ENCODE results near the gene TAF15. TPM values are rescaled to one million over a fixed set of nuclear protein-coding genes. Genes with fewer than 3 reads are reported as not detected.

TAF15 gene
- total RNA-seq, 2 donors from 2014 or later = 35.7 to 91.1 TPM

- Histone ChIP-seq H3K36me3 (no peaks in the 10 kb centered on the region), H3K9me3 (no peaks in the 10 kb centered on the region), H3K4me3 (no peak overlapping the region), H3K4me1 (ENCODE audit: control insufficient read depth in 1 of 2, low read depth in 2 of 2) (peaks cover 5 to 8% of the 10 kb centered on the region in 2 donors), H3K27me3 (replicated peaks; ENCODE audit: insufficient read depth) (no peaks in the 10 kb centered on the region), H3K27ac (no peak overlapping the region)
- TF ChIP-seq CTCF (IDR thresholded peaks at IDR 0.05) = no peak
- ATAC-seq (ENCODE audit: insufficient number of reproducible peaks, low FRiP score, low read depth) = no peak
- DNase-seq (ENCODE audit: low spot score) = no peak
Measured at GRCh38 chr17:35870906-35871819, 61.9 kb downstream of the TAF15 start.

GRCh38 chr17:35872196-35872980, 63.1 kb downstream of the TAF15 start:
- Histone ChIP-seq H3K27ac (no peak overlapping the region), H3K36me3 (no peaks in the 10 kb centered on the region), H3K27me3 (replicated peaks; ENCODE audit: insufficient read depth) (no peaks in the 10 kb centered on the region), H3K4me3 (no peak overlapping the region), H3K4me1 (ENCODE audit: control insufficient read depth in 1 of 2, low read depth in 2 of 2) (no peaks in the 10 kb centered on the region), H3K9me3 (no peaks in the 10 kb centered on the region)
- DNase-seq (ENCODE audit: low spot score) = no peak
- no peak for TF ChIP-seq CTCF (IDR thresholded peaks at IDR 0.05)
- ATAC-seq (ENCODE audit: insufficient number of reproducible peaks, low FRiP score, low read depth) = no peak

DNA sequence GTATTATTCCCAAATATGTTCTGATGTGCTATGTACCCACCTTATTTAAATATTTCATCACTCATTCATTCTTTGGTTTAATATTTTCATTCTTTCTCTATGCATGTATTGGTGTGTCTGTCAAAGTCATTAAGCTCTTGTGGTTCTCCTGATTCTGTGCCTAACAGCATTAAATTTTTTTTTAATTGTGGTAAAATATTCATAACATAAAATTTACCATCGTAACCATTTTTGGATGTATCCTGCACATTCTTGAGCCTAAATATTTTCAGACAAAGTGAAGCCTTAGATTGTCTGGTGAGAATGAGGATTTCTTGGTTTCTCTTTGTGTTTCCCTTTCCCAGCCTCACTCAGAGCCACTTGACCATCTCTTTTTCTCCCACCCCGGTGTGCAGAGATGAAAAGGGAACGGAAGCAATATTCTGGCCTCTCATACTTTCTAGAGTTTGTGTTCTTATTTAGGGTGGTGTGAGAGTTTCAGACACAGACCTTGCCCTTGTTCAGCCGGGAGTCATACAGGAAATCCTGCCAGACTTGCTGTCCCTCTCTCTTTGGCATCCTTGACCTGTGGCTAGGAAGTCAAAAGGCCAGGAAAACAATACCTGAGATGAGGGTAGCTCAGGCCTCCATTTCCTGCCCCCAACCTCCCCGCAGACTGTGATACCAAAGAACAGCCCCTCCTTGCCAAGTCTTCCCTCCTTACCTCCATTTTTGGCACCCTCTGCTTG, 66.0 kb downstream of the TAF15 start:
- Histone ChIP-seq H3K27me3 (replicated peaks; ENCODE audit: insufficient read depth) (no peaks in the 10 kb centered on the region), H3K36me3 (no peaks in the 10 kb centered on the region), H3K4me1 (ENCODE audit: control insufficient read depth in 1 of 2, low read depth in 2 of 2) (no peaks in the 10 kb centered on the region), H3K27ac (no peak overlapping the region), H3K9me3 (no peaks in the 10 kb centered on the region), H3K4me3 (no peak overlapping the region)
- ATAC-seq (ENCODE audit: insufficient number of reproducible peaks, low FRiP score, low read depth) (no peak), DNase-seq (ENCODE audit: low spot score) (no peak)
- no peak for TF ChIP-seq CTCF (IDR thresholded peaks at IDR 0.05)

- no peak overlapping the region for H3K4me3 ChIP-seq
- H3K9me3 ChIP-seq = no peaks in the 10 kb centered on the region
- ATAC-seq (ENCODE audit: insufficient number of reproducible peaks, low FRiP score, low read depth) = no peak
- no peak for DNase-seq (ENCODE audit: low spot score)
- no peaks in the 10 kb centered on the region for H3K36me3 ChIP-seq
- TF ChIP-seq CTCF (IDR thresholded peaks at IDR 0.05) = no peak
- H3K27me3 ChIP-seq (replicated peaks; ENCODE audit: insufficient read depth) = no peaks in the 10 kb centered on the region
- H3K4me1 ChIP-seq (ENCODE audit: control insufficient read depth in 1 of 2, low read depth in 2 of 2) = no peaks in the 10 kb centered on the region
- no peak overlapping the region for H3K27ac ChIP-seq
Measured at GRCh38 chr17:35875800-35876139, 66.5 kb downstream of the TAF15 start.

DNA sequence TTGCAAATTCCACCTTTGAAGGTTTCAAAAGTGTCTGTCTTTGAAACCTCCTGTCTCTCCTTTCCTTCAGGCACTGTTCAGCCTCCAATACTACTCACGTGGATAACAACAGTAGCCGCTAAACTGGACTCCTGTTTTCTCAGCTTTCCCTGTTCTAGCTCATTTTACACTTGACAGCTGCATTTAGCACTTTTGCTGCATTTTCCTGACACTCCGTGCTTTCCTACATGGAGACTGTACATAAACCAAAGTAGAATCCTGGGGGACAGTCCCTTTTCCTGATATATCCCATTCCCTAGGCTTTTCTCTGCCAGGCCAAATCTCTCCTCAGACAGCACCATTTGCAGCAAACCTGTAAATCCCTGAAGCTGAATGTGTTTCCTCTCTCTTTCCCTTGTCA, 67.2 kb downstream of the TAF15 start:
- TF ChIP-seq CTCF (IDR thresholded peaks at IDR 0.05) = no peak
- no peak overlapping the region for H3K27ac ChIP-seq
- H3K9me3 ChIP-seq = no peaks in the 10 kb centered on the region
- no peak overlapping the region for H3K4me3 ChIP-seq
- H3K36me3 ChIP-seq = no peaks in the 10 kb centered on the region
- DNase-seq (ENCODE audit: low spot score) (no peak), ATAC-seq (ENCODE audit: insufficient number of reproducible peaks, low FRiP score, low read depth) (no peak)
- no peaks in the 10 kb centered on the region for H3K27me3 ChIP-seq (replicated peaks; ENCODE audit: insufficient read depth)
- H3K4me1 ChIP-seq (ENCODE audit: control insufficient read depth in 1 of 2, low read depth in 2 of 2) = no peaks in the 10 kb centered on the region

All from thoracic aorta (tissue), 2 donors.